DMS153 (cell line): ENCODE measurements around the gene SPEG.

ENCODE experiments used
- DNase-seq: peaks from one replicate; lab custom pipeline; 2025; lab: John Stamatoyannopoulos, UW

Gene SPEG

GRCh38 chr2:219443697-219444023 lies 9.0 kb downstream of the SPEG start:
- no peak for DNase-seq

DNA sequence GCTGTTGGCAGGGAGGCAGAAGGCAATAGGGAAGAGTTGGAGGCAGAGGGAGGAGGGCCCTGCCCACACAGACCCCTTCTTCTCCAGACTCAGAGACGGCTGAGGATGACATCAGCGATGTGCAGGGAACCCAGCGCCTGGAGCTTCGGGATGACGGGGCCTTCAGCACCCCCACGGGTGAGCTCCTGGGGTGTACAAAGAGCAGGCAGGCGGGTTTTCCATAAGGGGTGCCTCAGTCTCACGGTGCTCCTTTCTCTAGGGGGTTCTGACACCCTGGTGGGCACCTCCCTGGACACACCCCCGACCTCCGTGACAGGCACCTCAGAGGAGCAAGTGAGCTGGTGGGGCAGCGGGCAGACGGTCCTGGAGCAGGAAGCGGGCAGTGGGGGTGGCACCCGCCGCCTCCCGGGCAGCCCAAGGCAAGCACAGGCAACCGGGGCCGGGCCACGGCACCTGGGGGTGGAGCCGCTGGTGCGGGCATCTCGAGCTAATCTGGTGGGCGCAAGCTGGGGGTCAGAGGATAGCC lies 10.0 kb downstream of the SPEG start:
- no peak for DNase-seq

GRCh38 chr2:219445220-219445640 lies 10.6 kb downstream of the SPEG start:
- no peak for DNase-seq

DNA sequence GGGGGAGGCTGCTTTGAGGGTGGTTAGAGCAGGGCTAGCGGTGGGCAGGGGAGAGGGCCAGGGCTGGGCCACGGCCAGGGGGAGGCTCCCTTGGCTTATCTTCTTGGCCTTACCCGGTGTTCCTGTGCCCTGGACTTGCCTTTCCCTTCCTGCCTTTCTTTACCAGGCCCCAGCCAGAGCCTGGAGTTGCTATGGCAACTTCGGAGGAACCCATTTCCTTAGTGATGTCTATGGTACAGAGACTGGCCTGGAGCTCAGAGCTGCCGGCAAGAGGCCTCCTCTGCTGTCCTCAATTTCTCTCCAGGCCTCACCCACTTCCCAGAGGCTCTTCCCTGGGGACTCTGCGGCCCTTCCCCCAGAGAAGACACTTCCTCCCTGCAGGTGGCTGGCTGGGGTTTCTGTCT lies 11.5 kb downstream of the SPEG start:
- DNase-seq, result peak; percentile 79

GRCh38 chr2:219446689-219447088 lies 12.0 kb downstream of the SPEG start:
- DNase-seq, result no peak

GRCh38 chr2:219447242-219448098 lies 12.8 kb downstream of the SPEG start:
- no peak for DNase-seq

DNA sequence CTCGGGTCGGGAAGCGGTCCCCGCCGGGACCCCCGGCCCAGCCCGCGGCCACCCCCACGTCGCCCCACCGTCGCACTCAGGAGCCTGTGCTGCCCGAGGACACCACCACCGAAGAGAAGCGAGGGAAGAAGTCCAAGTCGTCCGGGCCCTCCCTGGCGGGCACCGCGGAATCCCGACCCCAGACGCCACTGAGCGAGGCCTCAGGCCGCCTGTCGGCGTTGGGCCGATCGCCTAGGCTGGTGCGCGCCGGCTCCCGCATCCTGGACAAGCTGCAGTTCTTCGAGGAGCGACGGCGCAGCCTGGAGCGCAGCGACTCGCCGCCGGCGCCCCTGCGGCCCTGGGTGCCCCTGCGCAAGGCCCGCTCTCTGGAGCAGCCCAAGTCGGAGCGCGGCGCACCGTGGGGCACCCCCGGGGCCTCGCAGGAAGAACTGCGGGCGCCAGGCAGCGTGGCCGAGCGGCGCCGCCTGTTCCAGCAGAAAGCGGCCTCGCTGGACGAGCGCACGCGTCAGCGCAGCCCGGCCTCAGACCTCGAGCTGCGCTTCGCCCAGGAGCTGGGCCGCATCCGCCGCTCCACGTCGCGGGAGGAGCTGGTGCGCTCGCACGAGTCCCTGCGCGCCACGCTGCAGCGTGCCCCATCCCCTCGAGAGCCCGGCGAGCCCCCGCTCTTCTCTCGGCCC lies 13.6 kb downstream of the SPEG start:
- DNase-seq, result no peak

- no peak for DNase-seq
Observed at GRCh38 chr2:219448776-219449341, 14.2 kb downstream of the SPEG start.

- DNase-seq, result no peak
Observed at GRCh38 chr2:219449609-219450008, 15.0 kb downstream of the SPEG start.

GRCh38 chr2:219451661-219452360 lies 17.2 kb downstream of the SPEG start:
- DNase-seq, result no peak

DNA sequence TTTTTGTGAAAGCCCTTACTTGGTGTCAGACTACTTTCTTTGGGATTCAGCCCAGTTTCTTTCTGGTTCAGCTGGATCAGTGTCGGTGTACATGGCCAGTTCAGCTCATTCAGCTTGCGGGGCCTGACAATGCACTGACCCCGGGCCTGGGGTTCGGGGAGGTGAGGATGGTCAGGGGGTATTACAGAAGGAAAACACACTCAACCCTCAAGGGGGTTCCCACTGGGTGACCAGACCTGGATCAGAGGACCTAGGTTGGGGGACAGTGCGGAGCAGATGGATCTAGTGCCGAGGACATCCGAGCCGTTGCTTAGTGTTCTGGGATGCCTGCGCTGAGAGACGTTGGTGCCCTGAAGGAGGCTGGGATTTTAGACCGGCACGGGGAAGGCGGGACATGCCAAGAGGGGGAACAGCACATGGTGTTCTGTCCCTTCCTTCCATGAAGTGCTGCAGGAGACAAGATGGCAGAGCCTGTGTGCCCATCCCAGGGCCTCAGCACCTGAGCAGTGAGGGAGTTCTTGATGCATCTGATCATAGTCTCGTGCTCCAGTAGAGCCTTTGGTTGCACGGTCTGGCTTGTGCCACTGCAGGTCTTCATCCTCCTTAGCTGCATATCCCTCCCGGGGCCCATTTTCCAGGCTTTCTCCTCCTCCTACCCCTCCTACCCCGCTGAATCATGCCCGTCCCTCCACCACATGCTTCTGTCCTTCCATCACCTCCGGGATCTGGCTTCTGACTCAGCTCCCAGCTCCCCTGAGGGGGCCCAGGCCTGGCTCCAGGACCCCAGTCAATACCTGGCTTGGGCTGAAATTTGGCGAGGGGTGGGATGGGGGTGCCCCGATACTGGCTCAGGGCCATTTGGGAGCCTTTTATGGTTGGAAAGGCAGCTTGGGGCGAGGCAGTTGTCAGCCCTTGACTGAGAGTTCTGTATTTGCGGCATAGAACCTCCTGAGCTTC lies 18.0 kb downstream of the SPEG start:
- no peak for DNase-seq

GRCh38 chr2:219453671-219454590 lies 19.3 kb downstream of the SPEG start:
- peak; percentile 80 for DNase-seq

DNA sequence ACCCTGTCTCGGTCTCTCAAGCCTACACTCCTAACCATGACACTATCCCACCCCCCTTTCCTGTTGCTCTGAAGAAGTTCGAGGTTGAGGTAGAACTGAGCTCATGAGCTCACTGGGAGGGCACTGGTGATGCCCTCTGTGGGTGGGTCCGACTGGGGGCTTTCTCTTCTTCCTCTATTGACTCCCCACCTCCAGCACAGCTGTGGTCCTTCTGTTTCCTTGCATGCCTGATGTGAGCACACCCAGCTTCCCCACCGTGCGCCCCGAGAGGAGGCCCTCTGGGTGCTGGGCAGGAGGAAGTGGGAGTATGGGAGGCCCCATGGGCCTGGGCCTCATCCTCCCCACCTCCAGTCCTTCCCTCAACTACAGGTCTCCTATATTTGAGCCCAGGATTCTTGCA lies 20.9 kb downstream of the SPEG start:
- DNase-seq, result no peak

DNA sequence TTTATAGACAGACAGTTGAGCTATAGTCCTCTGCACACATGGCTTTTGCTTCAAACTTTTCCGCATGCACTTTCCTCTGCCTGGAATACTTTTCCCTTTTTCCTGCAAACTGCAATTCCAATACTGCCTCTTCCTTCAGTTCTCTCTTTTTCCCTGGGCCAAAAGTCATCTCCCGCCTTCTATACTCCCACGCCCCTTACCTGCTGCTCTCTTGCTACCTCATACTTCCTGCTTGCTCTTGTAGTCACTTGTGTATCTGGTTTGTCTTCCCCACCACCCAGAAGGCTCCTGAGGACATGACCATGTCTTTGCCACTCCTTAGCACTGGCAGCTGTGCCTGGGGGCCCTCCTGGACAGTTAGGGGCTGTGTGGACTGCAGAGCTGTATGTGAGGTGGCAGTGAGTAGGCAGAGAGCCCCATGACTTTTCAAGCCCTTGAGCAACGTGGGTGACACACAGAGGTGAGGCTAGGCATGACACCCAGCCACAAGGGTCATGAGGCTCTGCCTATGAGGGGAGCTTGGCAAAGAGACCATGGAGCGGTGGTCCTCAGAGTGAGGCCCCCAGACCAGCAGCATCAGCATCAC lies 23.2 kb downstream of the SPEG start:
- DNase-seq, result peak; percentile 26

GRCh38 chr2:219458996-219459395 lies 24.4 kb downstream of the SPEG start:
- no peak for DNase-seq

DNA sequence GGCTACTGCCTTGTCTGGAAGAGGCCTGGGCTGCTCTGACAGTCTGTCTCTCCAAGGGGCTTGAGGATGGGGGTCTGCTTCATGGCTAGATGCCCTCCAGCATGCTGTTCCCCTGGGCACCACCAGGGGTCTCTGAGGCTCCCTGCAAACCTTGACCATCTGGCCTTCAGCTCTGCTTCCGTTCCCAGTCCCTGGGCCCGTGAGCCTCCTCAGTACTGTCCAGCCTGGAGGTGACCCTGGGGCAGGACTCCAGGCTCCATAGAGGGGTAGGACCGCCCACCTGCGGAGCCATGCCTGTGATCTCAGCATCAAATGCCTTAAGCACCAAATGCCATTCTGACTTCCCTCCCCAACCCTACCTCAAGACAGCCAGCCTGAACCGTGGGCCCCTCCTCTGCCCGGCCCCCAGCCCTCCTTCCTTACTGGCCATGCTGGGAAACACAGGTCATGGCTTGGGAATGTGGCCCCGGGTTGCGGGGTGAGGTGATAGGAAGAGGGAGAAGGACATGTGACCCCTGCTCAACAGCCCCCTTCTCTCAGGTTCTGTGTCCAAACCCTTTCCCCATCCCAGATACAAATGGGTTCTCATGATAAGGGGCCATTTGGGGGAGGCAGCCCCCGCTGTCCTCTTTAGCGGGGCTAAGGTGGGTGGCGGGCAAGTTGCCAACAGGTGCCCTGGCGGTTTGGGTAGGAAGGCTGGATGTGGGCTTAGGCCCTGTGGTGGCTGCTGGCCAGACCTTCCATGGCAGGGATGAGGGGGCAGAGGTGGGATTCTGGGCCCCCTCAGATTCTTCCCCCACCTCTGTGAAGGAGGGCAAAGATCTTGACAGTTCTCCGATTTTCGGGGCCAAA lies 25.0 kb downstream of the SPEG start:
- no peak for DNase-seq

DNA sequence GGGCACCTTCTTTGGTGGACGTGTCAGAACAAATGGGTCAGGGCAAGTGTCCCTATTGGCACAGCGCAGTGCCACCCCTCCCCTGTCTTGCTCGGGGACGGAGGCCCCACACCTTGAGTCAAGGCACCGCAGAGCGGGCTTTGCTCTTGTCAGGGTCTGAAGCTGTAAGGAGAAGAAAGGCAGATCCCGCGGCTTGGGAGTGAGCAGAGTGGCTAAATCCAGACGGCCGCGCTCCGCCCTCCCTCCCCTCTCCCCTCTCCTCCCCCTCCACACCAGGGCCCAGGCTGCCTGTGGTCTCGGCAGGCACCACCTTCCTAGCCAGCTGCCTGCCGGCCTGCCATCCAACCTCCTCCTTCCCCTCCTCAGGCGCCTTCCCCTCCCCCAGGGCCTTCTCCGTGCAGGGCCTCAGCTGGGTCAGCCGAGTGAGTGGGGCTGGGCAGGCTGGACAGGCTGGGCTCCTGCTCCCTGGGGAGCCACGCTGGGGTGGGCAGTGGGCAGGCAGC lies 25.8 kb downstream of the SPEG start:
- DNase-seq, result no peak

DNA sequence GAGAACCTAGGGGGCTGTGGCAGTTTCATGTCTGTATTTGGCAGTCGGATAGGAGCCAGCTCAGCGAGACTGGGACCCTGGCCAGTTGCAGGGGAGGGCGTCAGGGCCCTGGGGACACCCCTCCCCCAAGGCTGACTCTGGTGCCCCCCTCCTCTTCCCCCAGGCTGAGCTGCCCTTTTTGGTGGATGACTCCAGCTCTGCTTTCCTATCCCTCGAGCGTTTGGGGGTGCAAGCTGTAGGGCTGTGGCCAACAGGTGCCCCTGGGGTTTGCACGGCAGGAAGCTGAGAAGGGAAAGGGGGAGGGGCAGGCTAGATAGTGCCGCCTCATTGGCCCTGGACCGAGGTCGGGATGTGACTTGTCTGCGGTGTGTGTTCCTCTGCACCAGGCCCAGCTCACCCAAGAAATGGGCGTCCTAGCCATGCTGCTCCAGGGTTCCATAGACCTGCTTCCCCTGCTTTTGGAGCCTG lies 26.4 kb downstream of the SPEG start:
- DNase-seq, result no peak
